WERI-Rb-1 (cell line): ENCODE measurements around the gene FCHSD1.

ENCODE experiments used
- DNase-seq: peaks from one replicate; pipeline ENCODE4 v3.0.0-alpha.2; 2020
- H3K27ac ChIP-seq: fragments of 250-450 bp; sonication (Bioruptor Pico); 2 replicates; pipeline ENCODE4 v1.5.1; 2020; ENCODE audit warnings: mild to moderate bottlenecking, moderate library complexity
- H3K27me3 ChIP-seq: fragments of 250-450 bp; sonication (Bioruptor Pico); 2 replicates; pipeline ENCODE4 v1.5.1; 2021; ENCODE audit warnings: mild to moderate bottlenecking, low read depth, moderate library complexity; ENCODE audit not compliant: insufficient read depth, severe bottlenecking
- H3K36me3 ChIP-seq: fragments of 250-450 bp; sonication (Bioruptor Pico); 2 replicates; pipeline ENCODE4 v1.5.1; 2020; ENCODE audit warnings: mild to moderate bottlenecking, moderate library complexity
- H3K4me3 ChIP-seq: 2 replicates; pipeline ENCODE4 v1.5.1; 2011; ENCODE audit warnings: low read depth, mild to moderate bottlenecking, control low read depth, low read length
- H3K9me3 ChIP-seq: fragments of 250-450 bp; sonication (Bioruptor Pico); 2 replicates; pipeline ENCODE4 v1.5.1; 2021; ENCODE audit warnings: mild to moderate bottlenecking, moderate library complexity; ENCODE audit not compliant: severe bottlenecking
- CTCF ChIP-seq: IDR thresholded peaks from 2 replicates; pipeline ENCODE4 v1.5.1; 2011; ENCODE audit warnings: low read depth, mild to moderate bottlenecking, control low read depth, inconsistent platforms, low read length

FCHSD1 gene

GRCh38 chr5:141685591-141685990 is 34.4 kb upstream of the FCHSD1 start:
- no peak for TF ChIP-seq CTCF
- Histone ChIP-seq H3K36me3 (no peaks in the 10 kb centered on the region), H3K27me3 (no peaks in the 10 kb centered on the region), H3K4me3 (no peak overlapping the region), H3K27ac (no peak overlapping the region), H3K9me3 (no peaks in the 10 kb centered on the region)
- no peak for DNase-seq

- no peak for DNase-seq
- Histone ChIP-seq H3K9me3 (no peaks in the 10 kb centered on the region), H3K27me3 (no peaks in the 10 kb centered on the region), H3K4me3 (no peak overlapping the region), H3K36me3 (no peaks in the 10 kb centered on the region), H3K27ac (no peak overlapping the region)
- no peak for TF ChIP-seq CTCF
Observed at GRCh38 chr5:141683596-141684141, 32.5 kb upstream of the FCHSD1 start.

GRCh38 chr5:141681695-141682641 is 30.8 kb upstream of the FCHSD1 start, which contains the start of gene ARAP3:
TSS of gene ARAP3 (minus strand) at chr5:141682230. CDS start at chr5:141680486, 1,744 bp downstream.
- no peak for TF ChIP-seq CTCF
- no peaks in the 10 kb centered on the region for H3K36me3 ChIP-seq
- no peaks in the 10 kb centered on the region for H3K9me3 ChIP-seq
- H3K4me3 ChIP-seq: peak within 1 kb of the TSS; percentile 51
- peak; percentile 62 for DNase-seq
- H3K27ac ChIP-seq: peak within 1 kb of the TSS; percentile 49
- no peaks in the 10 kb centered on the region for H3K27me3 ChIP-seq

GRCh38 chr5:141681295-141681694 is 30.1 kb upstream of the FCHSD1 start:
- H3K4me3 ChIP-seq: peak overlapping the region; percentile 51
- no peaks in the 10 kb centered on the region for H3K9me3 ChIP-seq
- no peak for TF ChIP-seq CTCF
- no peak for DNase-seq
- H3K27me3 ChIP-seq: no peaks in the 10 kb centered on the region
- peak overlapping the region; percentile 49 for H3K27ac ChIP-seq
- no peaks in the 10 kb centered on the region for H3K36me3 ChIP-seq

- DNase-seq: peak; percentile 72
- Histone ChIP-seq H3K36me3 (no peaks in the 10 kb centered on the region), H3K27me3 (no peaks in the 10 kb centered on the region), H3K4me3 (peak overlapping the region; percentile 51), H3K9me3 (no peaks in the 10 kb centered on the region), H3K27ac (peak overlapping the region; percentile 49)
- no peak for TF ChIP-seq CTCF
Observed at GRCh38 chr5:141680751-141681201, 29.6 kb upstream of the FCHSD1 start.
